ENCODE measurements around the gene LAPTM4A.

- no peak for TF ChIP-seq CTCF (conservative IDR thresholded peaks at IDR 0.05 in 1 of 2, IDR thresholded peaks at IDR 0.05 in 1 of 2; ENCODE audit: extremely low read depth in 1 of 2, insufficient read depth in 1 of 2, low read depth in 1 of 2, low read length in 2 of 2)
- no peak for TF ChIP-seq EZH2 (IDR thresholded peaks at IDR 0.05; ENCODE audit: borderline replicate concordance, low read length)
Observed at GRCh38 chr2:20081841-20082240, 30.4 kb upstream of the LAPTM4A start.
